Ascending aorta (tissue), 2 donors: ENCODE data around the gene ENAH. TPM values are rescaled to one million over a fixed set of nuclear protein-coding genes. Genes with fewer than 3 reads are reported as not detected.

Source experiments
- DNase-seq, 2 donors: peaks; one replicate each; pipeline ENCODE4 v3.0.0-alpha.2; 2019; ENCODE audit warnings: low spot score in 2 of 2
- H3K27ac ChIP-seq, 2 donors: fragments of 200-600 bp; sonication (generic); one replicate each; pipeline ENCODE4 v1.5.1; 2016 to 2017; ENCODE audit warnings: mild to moderate bottlenecking in 1 of 2
- H3K27me3 ChIP-seq: fragments of 200-600 bp; sonication (generic); one replicate; pipeline ENCODE4 v1.5.1; 2017
- H3K36me3 ChIP-seq, 2 donors: fragments of 200-600 bp; sonication (generic); one replicate each; pipeline ENCODE4 v1.5.1; 2016
- H3K4me1 ChIP-seq, 2 donors: fragments of 200-600 bp; sonication (generic); one replicate each; pipeline ENCODE4 v1.5.1; 2016 to 2017; ENCODE audit warnings: mild to moderate bottlenecking in 1 of 2
- H3K4me3 ChIP-seq, 2 donors: fragments of 200-600 bp; sonication (generic); one replicate each; pipeline ENCODE4 v1.5.1; 2016 to 2017; ENCODE audit warnings: mild to moderate bottlenecking in 1 of 2
- H3K9me3 ChIP-seq, 2 donors: fragments of 200-600 bp; sonication (generic); one replicate each; pipeline ENCODE4 v1.5.1; 2016
- intact Hi-C: fragments of 100-400 bp; cut with DNase I; formaldehyde crosslinking; loops from one replicate; pipeline ENCODE4 v1.15.1; 2023
- total RNA-seq: library from RNA; depleted of rRNA; stranded (reverse); fragments of >200 nt; gene quantifications from one replicate; pipeline ENCODE4 v1.1.0, GENCODE V29; 2016
- TF ChIP-seq, protein P1 (sequence below), 3 experiments: fragments of 200-600 bp in 2 of 3; fragments of 450-650 bp in 1 of 3; sonication (generic) in 2 of 3; IDR thresholded peaks; one replicate each; pipeline ENCODE4 v1.5.1; 2016 to 2019; ENCODE audit warnings: antibody characterized with exemption in 3 of 3, mild to moderate bottlenecking in 1 of 3, moderate library complexity in 1 of 3

ENAH gene
- total RNA-seq, 1 donor from 2014 or later = 103 TPM

DNA sequence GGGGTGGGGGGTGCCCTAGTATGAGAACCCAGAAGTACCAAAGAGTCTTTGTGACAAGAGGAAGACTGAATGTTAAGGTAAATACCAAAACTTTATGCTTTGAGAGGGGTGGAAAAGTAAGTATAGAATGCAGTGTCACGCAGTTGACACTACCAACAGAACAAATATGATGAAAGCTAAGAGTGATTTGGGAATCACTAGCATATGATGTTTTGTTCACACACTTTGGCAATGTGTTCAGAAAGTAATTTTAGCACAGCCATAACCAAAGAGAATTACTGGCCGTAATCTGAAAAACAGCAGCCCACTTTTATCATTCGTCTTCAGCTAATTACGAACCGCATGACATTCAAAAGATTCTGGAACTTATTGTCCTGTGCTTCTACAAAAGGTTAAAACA, 59.5 kb downstream of the ENAH start:
- H3K9me3 ChIP-seq = no peaks in the 10 kb centered on the region
- DNase-seq = no peak
- TF ChIP-seq, protein P1, sequence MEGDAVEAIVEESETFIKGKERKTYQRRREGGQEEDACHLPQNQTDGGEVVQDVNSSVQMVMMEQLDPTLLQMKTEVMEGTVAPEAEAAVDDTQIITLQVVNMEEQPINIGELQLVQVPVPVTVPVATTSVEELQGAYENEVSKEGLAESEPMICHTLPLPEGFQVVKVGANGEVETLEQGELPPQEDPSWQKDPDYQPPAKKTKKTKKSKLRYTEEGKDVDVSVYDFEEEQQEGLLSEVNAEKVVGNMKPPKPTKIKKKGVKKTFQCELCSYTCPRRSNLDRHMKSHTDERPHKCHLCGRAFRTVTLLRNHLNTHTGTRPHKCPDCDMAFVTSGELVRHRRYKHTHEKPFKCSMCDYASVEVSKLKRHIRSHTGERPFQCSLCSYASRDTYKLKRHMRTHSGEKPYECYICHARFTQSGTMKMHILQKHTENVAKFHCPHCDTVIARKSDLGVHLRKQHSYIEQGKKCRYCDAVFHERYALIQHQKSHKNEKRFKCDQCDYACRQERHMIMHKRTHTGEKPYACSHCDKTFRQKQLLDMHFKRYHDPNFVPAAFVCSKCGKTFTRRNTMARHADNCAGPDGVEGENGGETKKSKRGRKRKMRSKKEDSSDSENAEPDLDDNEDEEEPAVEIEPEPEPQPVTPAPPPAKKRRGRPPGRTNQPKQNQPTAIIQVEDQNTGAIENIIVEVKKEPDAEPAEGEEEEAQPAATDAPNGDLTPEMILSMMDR (IDR thresholded peaks at IDR 0.05) = no peak
- no peak overlapping the region for H3K27ac ChIP-seq
- no peak overlapping the region for H3K4me3 ChIP-seq
- intact Hi-C loops = no loop called here
- H3K4me1 ChIP-seq = peaks cover 0 to 21% of the 10 kb centered on the region in 2 donors
- no peaks in the 10 kb centered on the region for H3K27me3 ChIP-seq
- H3K36me3 ChIP-seq = no peaks in the 10 kb centered on the region

DNA sequence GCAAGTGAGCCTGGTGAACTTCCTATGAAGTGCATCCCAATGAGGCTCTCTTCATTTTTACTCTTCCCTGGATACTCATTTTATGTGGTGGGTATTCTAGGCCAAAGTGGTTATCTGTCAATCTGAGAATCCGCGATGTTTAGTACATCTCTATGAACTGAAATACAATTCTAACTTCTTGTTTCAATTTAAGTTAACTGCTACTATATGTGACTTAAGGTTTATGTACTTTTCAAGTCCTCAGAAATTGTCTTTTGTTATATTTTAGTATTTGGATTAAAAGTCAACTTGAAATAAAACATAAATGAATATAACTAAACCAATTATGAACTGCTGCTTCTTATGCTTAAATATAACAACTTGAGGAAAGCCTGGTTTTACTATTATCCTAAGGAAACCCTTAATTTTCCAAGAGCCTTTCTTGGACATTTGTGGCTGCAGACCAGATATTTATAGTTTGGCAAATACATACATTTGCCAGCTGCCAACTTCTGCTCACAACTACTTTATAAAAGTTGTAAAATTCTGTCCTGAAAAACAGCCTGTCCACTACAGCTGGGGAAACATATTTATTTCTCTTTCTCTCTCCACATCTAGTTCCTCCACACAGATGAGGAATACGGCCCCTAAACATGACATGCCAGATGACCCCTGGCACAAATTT, 60.4 kb downstream of the ENAH start:
- Histone ChIP-seq H3K4me3 (no peak overlapping the region), H3K36me3 (no peaks in the 10 kb centered on the region), H3K27me3 (no peaks in the 10 kb centered on the region), H3K4me1 (peaks cover 0 to 15% of the 10 kb centered on the region in 2 donors), H3K9me3 (no peaks in the 10 kb centered on the region), H3K27ac (no peak overlapping the region)
- DNase-seq = no peak
- TF ChIP-seq, protein P1 (IDR thresholded peaks at IDR 0.05) = no peak
- intact Hi-C loops = no loop called here

DNA sequence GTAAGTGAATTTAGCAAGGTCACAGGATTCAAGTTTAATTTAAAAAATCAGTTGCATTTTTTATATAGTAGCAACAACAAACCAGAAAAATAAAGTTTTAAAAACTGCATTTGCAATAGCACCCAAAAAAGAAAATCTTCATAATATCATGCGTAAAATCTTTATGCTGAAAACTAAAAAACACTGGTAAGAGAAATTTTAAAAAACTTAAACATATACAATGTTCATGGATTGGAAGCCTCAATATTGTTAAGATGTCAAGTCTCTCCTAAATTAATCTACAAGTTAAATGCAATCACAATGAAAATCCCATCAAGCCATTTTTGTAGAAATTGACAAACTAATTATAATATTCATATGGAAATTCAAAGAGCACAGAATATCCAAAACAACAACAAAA, 65.6 kb downstream of the ENAH start:
- TF ChIP-seq, protein P1 (IDR thresholded peaks at IDR 0.05) = no peak
- H3K4me1 ChIP-seq = peaks cover 0 to 5% of the 10 kb centered on the region in 2 donors
- no peak overlapping the region for H3K4me3 ChIP-seq
- H3K27me3 ChIP-seq = no peaks in the 10 kb centered on the region
- no peak for DNase-seq
- no peak overlapping the region for H3K27ac ChIP-seq
- H3K9me3 ChIP-seq = no peaks in the 10 kb centered on the region
- intact Hi-C loops = no loop called here
- no peaks in the 10 kb centered on the region for H3K36me3 ChIP-seq

DNA sequence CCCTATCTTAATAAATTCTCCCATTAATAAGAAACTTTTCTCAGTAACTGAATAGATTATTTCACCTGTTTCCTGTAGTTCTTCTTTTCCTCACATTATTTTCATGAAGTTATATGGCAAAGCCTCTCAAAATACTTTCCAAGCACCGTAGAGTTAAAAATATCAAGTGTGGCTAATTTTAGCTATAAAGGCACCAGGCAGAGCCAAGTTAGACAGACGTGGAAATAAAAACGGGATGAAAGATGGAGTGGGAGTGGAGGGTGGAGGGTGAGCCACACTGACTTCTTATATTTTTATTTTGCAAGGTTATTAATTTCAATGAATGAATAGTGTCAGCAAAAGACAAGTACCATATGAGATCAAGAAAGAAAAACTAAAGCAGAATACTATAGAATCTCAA, 71.7 kb downstream of the ENAH start:
- no peaks in the 10 kb centered on the region for H3K36me3 ChIP-seq
- peak overlapping the region; percentile 55 to 69 for H3K27ac ChIP-seq
- intact Hi-C loops = loop anchor here (5.0 kb wide), 1 partner anchor 56 kb away; no protein-coding TSS in a partner anchor
- H3K9me3 ChIP-seq = no peaks in the 10 kb centered on the region
- DNase-seq = no peak
- peaks cover 4 to 31% of the 10 kb centered on the region in 2 donors for H3K4me1 ChIP-seq
- H3K27me3 ChIP-seq = no peaks in the 10 kb centered on the region
- H3K4me3 ChIP-seq = peak overlapping the region; percentile 1 to 45
- TF ChIP-seq, protein P1 (IDR thresholded peaks at IDR 0.05) = no peak

DNA sequence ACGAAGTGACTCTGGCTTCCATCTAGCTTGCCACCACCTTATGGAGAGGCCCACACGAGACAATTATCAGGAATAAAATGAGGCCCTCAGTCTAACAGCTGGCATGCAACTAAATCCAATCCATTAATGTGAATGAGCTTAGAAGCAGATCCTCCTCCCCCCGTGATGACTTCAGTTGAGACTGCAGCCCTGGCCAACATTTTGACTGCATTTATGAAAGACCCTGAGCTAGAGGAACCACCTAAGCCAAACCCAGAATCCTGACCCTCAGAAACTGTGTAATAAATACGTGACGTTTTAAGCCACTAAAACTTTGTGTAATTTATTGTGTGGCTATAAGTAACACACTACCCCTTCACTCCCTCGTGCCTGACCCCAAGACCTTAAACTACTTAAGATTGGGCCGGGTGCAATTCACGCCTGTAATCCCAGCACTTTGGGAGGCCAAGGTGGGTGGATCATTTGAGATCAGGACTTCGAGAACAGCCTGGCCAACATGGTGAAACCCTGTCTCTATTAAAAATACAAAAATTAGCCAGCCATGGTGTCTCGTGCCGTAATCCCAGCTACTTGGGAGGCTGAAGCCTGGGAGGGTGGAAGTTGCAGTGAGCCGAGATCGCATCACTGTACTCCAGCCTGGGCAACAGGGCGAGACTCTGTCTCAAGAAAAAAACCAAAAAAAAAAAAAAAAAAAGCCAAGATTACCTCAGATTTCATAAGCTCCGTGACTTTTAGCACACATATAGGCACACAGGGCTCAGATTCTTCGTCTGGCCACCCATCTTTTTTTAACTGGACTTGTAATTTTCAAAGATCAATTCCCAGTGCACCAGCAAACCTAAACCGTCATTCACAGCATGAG, 72.5 kb downstream of the ENAH start:
- no peaks in the 10 kb centered on the region for H3K9me3 ChIP-seq
- intact Hi-C loops = loop anchor here (5.0 kb wide), 1 partner anchor 57 kb away; no protein-coding TSS in a partner anchor
- no peaks in the 10 kb centered on the region for H3K36me3 ChIP-seq
- H3K4me3 ChIP-seq = peak overlapping the region; percentile 1 to 45
- H3K27me3 ChIP-seq = no peaks in the 10 kb centered on the region
- H3K27ac ChIP-seq = peak overlapping the region; percentile 55 to 69
- DNase-seq = no peak
- H3K4me1 ChIP-seq = peaks cover 4 to 29% of the 10 kb centered on the region in 2 donors
- TF ChIP-seq, protein P1 (IDR thresholded peaks at IDR 0.05) = no peak
